Ascending aorta (tissue), 2 donors: ENCODE results near the gene SDK2. TPM values are rescaled to one million over a fixed set of nuclear protein-coding genes. Genes with fewer than 3 reads are reported as not detected.

Experiments
- DNase-seq, 2 donors: peaks; one replicate each; pipeline ENCODE4 v3.0.0-alpha.2; 2019; ENCODE audit warnings: low spot score in 2 of 2
- H3K27ac ChIP-seq, 2 donors: fragments of 200-600 bp; sonication (generic); one replicate each; pipeline ENCODE4 v1.5.1; 2016 to 2017; ENCODE audit warnings: mild to moderate bottlenecking in 1 of 2
- H3K27me3 ChIP-seq: fragments of 200-600 bp; sonication (generic); one replicate; pipeline ENCODE4 v1.5.1; 2017
- H3K36me3 ChIP-seq, 2 donors: fragments of 200-600 bp; sonication (generic); one replicate each; pipeline ENCODE4 v1.5.1; 2016
- H3K4me1 ChIP-seq, 2 donors: fragments of 200-600 bp; sonication (generic); one replicate each; pipeline ENCODE4 v1.5.1; 2016 to 2017; ENCODE audit warnings: mild to moderate bottlenecking in 1 of 2
- H3K4me3 ChIP-seq, 2 donors: fragments of 200-600 bp; sonication (generic); one replicate each; pipeline ENCODE4 v1.5.1; 2016 to 2017; ENCODE audit warnings: mild to moderate bottlenecking in 1 of 2
- H3K9me3 ChIP-seq, 2 donors: fragments of 200-600 bp; sonication (generic); one replicate each; pipeline ENCODE4 v1.5.1; 2016
- CTCF ChIP-seq, 3 experiments: fragments of 200-600 bp in 2 of 3; fragments of 450-650 bp in 1 of 3; sonication (generic) in 2 of 3; IDR thresholded peaks; one replicate each; pipeline ENCODE4 v1.5.1; 2016 to 2019; ENCODE audit warnings: antibody characterized with exemption in 3 of 3, mild to moderate bottlenecking in 1 of 3, moderate library complexity in 1 of 3
- intact Hi-C: fragments of 100-400 bp; cut with DNase I; formaldehyde crosslinking; loops from one replicate; pipeline ENCODE4 v1.15.1; 2023
- total RNA-seq: library from RNA; depleted of rRNA; stranded (reverse); fragments of >200 nt; gene quantifications from one replicate; pipeline ENCODE4 v1.1.0, GENCODE V29; 2016

SDK2 gene
- total RNA-seq, 1 donor from 2014 or later, result 8.1 TPM

DNA sequence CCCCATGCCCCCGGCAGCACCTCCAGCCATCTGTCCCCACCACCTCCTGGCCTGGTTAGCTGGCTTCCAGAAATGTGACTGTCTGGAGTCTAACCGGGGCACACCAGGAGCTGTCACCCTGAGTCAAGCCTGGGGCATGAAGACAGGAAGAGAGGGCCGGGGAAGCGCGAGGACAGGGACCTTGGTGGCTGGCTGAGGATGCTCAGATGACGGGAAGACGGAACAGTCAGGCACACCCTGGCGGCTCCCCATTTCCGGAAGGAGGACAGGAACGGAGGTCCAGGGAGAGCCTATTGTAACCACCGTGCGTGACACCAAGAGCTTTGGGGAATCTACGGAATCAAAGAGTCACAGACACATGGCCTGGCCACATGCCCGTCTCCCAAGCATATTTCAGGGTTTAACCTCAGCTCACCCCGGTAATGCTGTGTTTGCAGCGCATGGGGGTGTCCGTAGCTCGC, 51.7 kb downstream of the SDK2 start:
- TF ChIP-seq CTCF (IDR thresholded peaks at IDR 0.05), result no peak
- H3K4me1 ChIP-seq, result no peaks in the 10 kb centered on the region
- intact Hi-C loops, result no loop called here

GRCh38 chr17:73592079-73592415, 52.2 kb downstream of the SDK2 start:
- no peaks in the 10 kb centered on the region for H3K9me3 ChIP-seq
- no peak for DNase-seq
- no peak overlapping the region for H3K27ac ChIP-seq
- no peaks in the 10 kb centered on the region for H3K4me1 ChIP-seq
- TF ChIP-seq CTCF (IDR thresholded peaks at IDR 0.05), result no peak
- H3K36me3 ChIP-seq, result no peaks in the 10 kb centered on the region
- intact Hi-C loops, result no loop called here
- H3K4me3 ChIP-seq, result no peak overlapping the region
- H3K27me3 ChIP-seq, result no peaks in the 10 kb centered on the region

More for the DNA sequence above, 51.7 kb downstream of the SDK2 start:
- H3K36me3 ChIP-seq, result no peaks in the 10 kb centered on the region
- no peaks in the 10 kb centered on the region for H3K9me3 ChIP-seq
- H3K27me3 ChIP-seq, result no peaks in the 10 kb centered on the region
- no peak overlapping the region for H3K4me3 ChIP-seq
- DNase-seq, result no peak
- no peak overlapping the region for H3K27ac ChIP-seq

DNA sequence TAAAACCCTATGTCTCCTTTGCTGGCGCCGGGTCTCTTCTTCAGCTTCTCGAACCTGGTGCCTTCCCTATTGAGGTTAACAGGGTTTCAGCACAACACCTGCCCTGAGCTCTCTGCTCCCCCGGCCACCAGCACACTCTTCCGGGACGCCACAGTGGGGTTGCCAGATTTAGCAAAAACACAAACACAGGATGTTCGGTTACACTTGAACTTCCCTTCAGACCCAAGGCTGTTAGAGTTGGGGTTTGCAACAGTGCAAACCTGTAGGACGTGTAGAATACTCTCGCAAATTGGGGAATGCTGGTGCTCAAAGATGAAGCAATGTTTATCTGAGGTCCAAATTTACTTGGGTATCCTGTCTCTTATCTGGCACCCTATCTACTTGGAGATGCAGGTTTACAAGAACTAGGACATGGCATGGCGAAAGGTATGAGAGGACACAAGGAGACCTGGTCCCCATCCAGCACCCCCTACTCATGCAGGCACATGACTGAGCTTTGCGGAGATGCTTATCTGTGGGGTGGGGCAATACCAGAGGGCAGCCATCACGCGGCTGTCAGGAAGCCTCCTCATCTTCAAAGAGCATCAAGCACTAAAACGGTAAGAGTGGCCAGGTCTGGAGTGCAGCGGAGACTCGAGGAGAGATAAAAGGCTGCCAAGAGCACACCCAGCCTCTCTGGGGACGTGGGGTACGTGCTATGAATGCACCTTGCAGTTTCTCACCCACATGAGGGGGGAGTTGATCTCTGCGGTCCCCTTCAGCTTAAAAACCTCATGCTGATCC, 52.8 kb downstream of the SDK2 start:
- intact Hi-C loops, result no loop called here
- H3K36me3 ChIP-seq, result no peaks in the 10 kb centered on the region

GRCh38 chr17:73589363-73589980, 54.8 kb downstream of the SDK2 start:
- H3K36me3 ChIP-seq, result no peaks in the 10 kb centered on the region
- H3K27ac ChIP-seq, result no peak overlapping the region
- intact Hi-C loops, result loop anchor here (5.0 kb wide), 1 partner anchor 588 kb away; no protein-coding TSS in a partner anchor
- no peaks in the 10 kb centered on the region for H3K27me3 ChIP-seq
- H3K4me1 ChIP-seq, result no peaks in the 10 kb centered on the region
- no peak for TF ChIP-seq CTCF (IDR thresholded peaks at IDR 0.05)
- H3K4me3 ChIP-seq, result no peak overlapping the region
- no peaks in the 10 kb centered on the region for H3K9me3 ChIP-seq
- DNase-seq, result no peak

More for the DNA sequence above, 52.8 kb downstream of the SDK2 start:
- no peak for TF ChIP-seq CTCF (IDR thresholded peaks at IDR 0.05)
- no peak for DNase-seq
- H3K4me1 ChIP-seq, result no peaks in the 10 kb centered on the region
- no peak overlapping the region for H3K4me3 ChIP-seq
- H3K9me3 ChIP-seq, result no peaks in the 10 kb centered on the region
- no peaks in the 10 kb centered on the region for H3K27me3 ChIP-seq
- H3K27ac ChIP-seq, result no peak overlapping the region

- no peak overlapping the region for H3K27ac ChIP-seq
- H3K27me3 ChIP-seq, result no peaks in the 10 kb centered on the region
- no peak for DNase-seq
- no peaks in the 10 kb centered on the region for H3K9me3 ChIP-seq
- intact Hi-C loops, result loop anchor here (5.0 kb wide), 1 partner anchor 588 kb away; no protein-coding TSS in a partner anchor
- no peak for TF ChIP-seq CTCF (IDR thresholded peaks at IDR 0.05)
- no peaks in the 10 kb centered on the region for H3K36me3 ChIP-seq
- H3K4me1 ChIP-seq, result no peaks in the 10 kb centered on the region
- H3K4me3 ChIP-seq, result no peak overlapping the region
These were observed 55.4 kb downstream of the SDK2 start for GRCh38 chr17:73588891-73589290.
